ENCODE results near the gene SPNS3. TPM values are rescaled to one million over a fixed set of nuclear protein-coding genes. Genes with fewer than 3 reads are reported as not detected.

The SPNS3 gene
- total RNA-seq, 2 experiments from 2014 or later = 51.2 to 54.6 TPM

GRCh38 chr17:4444782-4445473, 11.2 kb downstream of the SPNS3 start:
- POLR2A ChIA-PET = no interaction called here
- Histone ChIP-seq H3K36me3 (ENCODE audit: insufficient read depth, low read length) (peaks cover 11% of the 10 kb centered on the region; the same call in 1 of the 2 replicates), H3K27ac (ENCODE audit: low read depth, low read length, poor library complexity, severe bottlenecking) (no peak overlapping the region), H3K4me1 (ENCODE audit: insufficient read depth, low read length, poor library complexity, severe bottlenecking) (no peaks in the 10 kb centered on the region), H3K4me3 (ENCODE audit: low read depth, low read length, poor library complexity, severe bottlenecking) (no peak overlapping the region), H3K9me2 (ENCODE audit: insufficient read depth, low read length) (no peaks in the 10 kb centered on the region), H2AFZ (ENCODE audit: low read length) (no peak overlapping the region), H3K9me3 (ENCODE audit: low read length) (no peaks in the 10 kb centered on the region), H3K79me2 (ENCODE audit: insufficient read depth, low read depth, low read length) (no peaks in the 10 kb centered on the region), H4K20me1 (ENCODE audit: insufficient read depth, low read length) (no peaks in the 10 kb centered on the region), H3K4me2 (ENCODE audit: low read length) (no peak overlapping the region)
- TF ChIP-seq, protein P1, sequence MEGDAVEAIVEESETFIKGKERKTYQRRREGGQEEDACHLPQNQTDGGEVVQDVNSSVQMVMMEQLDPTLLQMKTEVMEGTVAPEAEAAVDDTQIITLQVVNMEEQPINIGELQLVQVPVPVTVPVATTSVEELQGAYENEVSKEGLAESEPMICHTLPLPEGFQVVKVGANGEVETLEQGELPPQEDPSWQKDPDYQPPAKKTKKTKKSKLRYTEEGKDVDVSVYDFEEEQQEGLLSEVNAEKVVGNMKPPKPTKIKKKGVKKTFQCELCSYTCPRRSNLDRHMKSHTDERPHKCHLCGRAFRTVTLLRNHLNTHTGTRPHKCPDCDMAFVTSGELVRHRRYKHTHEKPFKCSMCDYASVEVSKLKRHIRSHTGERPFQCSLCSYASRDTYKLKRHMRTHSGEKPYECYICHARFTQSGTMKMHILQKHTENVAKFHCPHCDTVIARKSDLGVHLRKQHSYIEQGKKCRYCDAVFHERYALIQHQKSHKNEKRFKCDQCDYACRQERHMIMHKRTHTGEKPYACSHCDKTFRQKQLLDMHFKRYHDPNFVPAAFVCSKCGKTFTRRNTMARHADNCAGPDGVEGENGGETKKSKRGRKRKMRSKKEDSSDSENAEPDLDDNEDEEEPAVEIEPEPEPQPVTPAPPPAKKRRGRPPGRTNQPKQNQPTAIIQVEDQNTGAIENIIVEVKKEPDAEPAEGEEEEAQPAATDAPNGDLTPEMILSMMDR (conservative IDR thresholded peaks at IDR 0.05; ENCODE audit: low read length) = no peak
- TF ChIP-seq EZH2phosphoT487 (IDR thresholded peaks at IDR 0.05; ENCODE audit: borderline replicate concordance, low read depth, low read length) = no peak
- intact Hi-C loops (cut with micrococcal nuclease; ENCODE audit: unreplicated experiment) = no loop called here
- BruUV-seq (replicated peaks) = no TSS peak
- CTCF ChIA-PET (ENCODE audit: unreplicated experiment) = no interaction called here
- DNase-seq (ENCODE audit: low spot score) = no peak

DNA sequence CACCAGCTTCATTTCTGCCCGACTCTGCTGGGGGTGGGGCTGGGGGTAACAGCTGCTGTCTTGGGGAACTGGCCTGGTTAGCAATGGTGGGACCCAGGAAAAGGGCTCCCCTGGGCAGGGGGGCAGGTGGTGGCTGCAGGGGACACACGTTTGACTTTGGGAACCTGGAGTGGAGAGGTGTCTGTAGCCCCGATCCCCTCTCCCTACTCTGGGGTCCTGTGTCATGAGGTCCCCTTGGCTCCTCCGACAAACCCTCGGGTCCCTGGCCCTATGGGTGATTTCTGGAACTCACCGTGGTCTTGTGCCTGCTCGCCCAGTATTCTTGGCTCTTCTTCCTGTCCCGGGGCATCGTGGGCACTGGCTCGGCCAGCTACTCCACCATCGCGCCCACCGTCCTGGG, 12.0 kb downstream of the SPNS3 start:
- no peak for TF ChIP-seq EZH2phosphoT487 (IDR thresholded peaks at IDR 0.05; ENCODE audit: borderline replicate concordance, low read depth, low read length)
- TF ChIP-seq, protein P1 (conservative IDR thresholded peaks at IDR 0.05; ENCODE audit: low read length) = no peak
- Histone ChIP-seq H3K4me1 (ENCODE audit: insufficient read depth, low read length, poor library complexity, severe bottlenecking) (no peaks in the 10 kb centered on the region), H2AFZ (ENCODE audit: low read length) (no peak overlapping the region), H4K20me1 (ENCODE audit: insufficient read depth, low read length) (no peaks in the 10 kb centered on the region), H3K27ac (ENCODE audit: low read depth, low read length, poor library complexity, severe bottlenecking) (no peak overlapping the region), H3K36me3 (ENCODE audit: insufficient read depth, low read length) (peaks cover 7% of the 10 kb centered on the region; the same call in 1 of the 2 replicates), H3K4me2 (ENCODE audit: low read length) (no peak overlapping the region), H3K9me3 (ENCODE audit: low read length) (no peaks in the 10 kb centered on the region), H3K4me3 (ENCODE audit: low read depth, low read length, poor library complexity, severe bottlenecking) (no peak overlapping the region), H3K79me2 (ENCODE audit: insufficient read depth, low read depth, low read length) (no peaks in the 10 kb centered on the region), H3K9me2 (ENCODE audit: insufficient read depth, low read length) (no peaks in the 10 kb centered on the region)
- ChIA-PET CTCF (ENCODE audit: unreplicated experiment) (no interaction called here), POLR2A (no interaction called here)
- intact Hi-C loops (cut with micrococcal nuclease; ENCODE audit: unreplicated experiment) = no loop called here
- no TSS peak for BruUV-seq (replicated peaks)
- DNase-seq (ENCODE audit: low spot score) = no peak

- CTCF ChIA-PET (ENCODE audit: unreplicated experiment) = no interaction called here
- no peak overlapping the region for H2AFZ ChIP-seq (ENCODE audit: low read length)
- POLR2A ChIA-PET = no interaction called here
Measured at GRCh38 chr17:4446326-4447071, 12.8 kb downstream of the SPNS3 start.

More at GRCh38 chr17:4446326-4447071, 12.8 kb downstream of the SPNS3 start:
- peaks cover 7% of the 10 kb centered on the region; the same call in 1 of the 2 replicates for H3K36me3 ChIP-seq (ENCODE audit: insufficient read depth, low read length)
- no peaks in the 10 kb centered on the region for H3K4me1 ChIP-seq (ENCODE audit: insufficient read depth, low read length, poor library complexity, severe bottlenecking)
- no peak overlapping the region for H3K4me2 ChIP-seq (ENCODE audit: low read length)
- intact Hi-C loops (cut with micrococcal nuclease; ENCODE audit: unreplicated experiment) = no loop called here
- H3K4me3 ChIP-seq (ENCODE audit: low read depth, low read length, poor library complexity, severe bottlenecking) = no peak overlapping the region
- TF ChIP-seq EZH2phosphoT487 (IDR thresholded peaks at IDR 0.05; ENCODE audit: borderline replicate concordance, low read depth, low read length) = no peak
- TF ChIP-seq, protein P1 (conservative IDR thresholded peaks at IDR 0.05; ENCODE audit: low read length) = no peak
- H3K27ac ChIP-seq (ENCODE audit: low read depth, low read length, poor library complexity, severe bottlenecking) = no peak overlapping the region
- H3K9me3 ChIP-seq (ENCODE audit: low read length) = no peaks in the 10 kb centered on the region
- no TSS peak for BruUV-seq (replicated peaks)
- H3K79me2 ChIP-seq (ENCODE audit: insufficient read depth, low read depth, low read length) = no peaks in the 10 kb centered on the region
- no peaks in the 10 kb centered on the region for H4K20me1 ChIP-seq (ENCODE audit: insufficient read depth, low read length)
- no peak for DNase-seq (ENCODE audit: low spot score)
- no peaks in the 10 kb centered on the region for H3K9me2 ChIP-seq (ENCODE audit: insufficient read depth, low read length)

Data from OCI-LY7 (cell line).